ENCODE measurements around the gene PACS1.

Gene PACS1

DNA sequence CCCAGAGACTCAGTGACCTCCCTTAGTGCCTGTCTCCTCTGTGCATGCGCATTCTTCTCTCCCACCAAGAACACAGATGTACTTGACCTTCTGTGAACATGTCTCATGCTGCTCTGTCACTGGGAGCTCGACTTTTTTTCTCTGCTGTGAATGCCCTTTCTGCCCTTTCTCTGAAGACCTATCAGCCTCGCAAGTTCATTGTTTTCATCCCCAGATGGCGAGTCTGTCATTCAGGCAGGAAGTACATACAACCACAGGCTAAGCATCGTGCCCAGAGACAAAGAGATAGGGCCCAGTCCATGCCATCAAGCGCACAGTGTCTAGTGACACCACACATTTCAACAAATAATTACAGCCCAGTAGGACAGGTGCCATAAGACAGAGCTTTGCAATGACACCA lies 148.0 kb downstream of the PACS1 start:
- Histone ChIP-seq H3K9ac (peak overlapping the region in 5 of 11 experiments; percentile 5 to 39 (median 23); a peak in 5 of 22 replicates), H3K27ac (peak overlapping the region in 7 of 11 experiments; percentile 13 to 44 (median 27); a peak in 8 of 22 replicates), H3K36me3 (peaks cover 38 to 78% (median 61%) of the 10 kb centered on the region in 11 experiments), H4K20me1 (peaks cover 0 to 32% (median 3%) of the 10 kb centered on the region in 11 experiments; a peak in 7 of 22 replicates), H3K9me3 (replicated peaks in 1 of 11) (no peaks in the 10 kb centered on the region), H3K27me3 (no peaks in the 10 kb centered on the region), H3K4me2 (peak overlapping the region in 8 of 11 experiments; percentile 6 to 47 (median 32); a peak in 14 of 22 replicates), H3K4me3 (no peak overlapping the region), H3K4me1 (peaks cover 0 to 49% (median 39%) of the 10 kb centered on the region in 10 experiments; a peak in 15 of 20 replicates)
- no peak for TF ChIP-seq Cebpa-rat (IDR thresholded peaks at IDR 0.05)

DNA sequence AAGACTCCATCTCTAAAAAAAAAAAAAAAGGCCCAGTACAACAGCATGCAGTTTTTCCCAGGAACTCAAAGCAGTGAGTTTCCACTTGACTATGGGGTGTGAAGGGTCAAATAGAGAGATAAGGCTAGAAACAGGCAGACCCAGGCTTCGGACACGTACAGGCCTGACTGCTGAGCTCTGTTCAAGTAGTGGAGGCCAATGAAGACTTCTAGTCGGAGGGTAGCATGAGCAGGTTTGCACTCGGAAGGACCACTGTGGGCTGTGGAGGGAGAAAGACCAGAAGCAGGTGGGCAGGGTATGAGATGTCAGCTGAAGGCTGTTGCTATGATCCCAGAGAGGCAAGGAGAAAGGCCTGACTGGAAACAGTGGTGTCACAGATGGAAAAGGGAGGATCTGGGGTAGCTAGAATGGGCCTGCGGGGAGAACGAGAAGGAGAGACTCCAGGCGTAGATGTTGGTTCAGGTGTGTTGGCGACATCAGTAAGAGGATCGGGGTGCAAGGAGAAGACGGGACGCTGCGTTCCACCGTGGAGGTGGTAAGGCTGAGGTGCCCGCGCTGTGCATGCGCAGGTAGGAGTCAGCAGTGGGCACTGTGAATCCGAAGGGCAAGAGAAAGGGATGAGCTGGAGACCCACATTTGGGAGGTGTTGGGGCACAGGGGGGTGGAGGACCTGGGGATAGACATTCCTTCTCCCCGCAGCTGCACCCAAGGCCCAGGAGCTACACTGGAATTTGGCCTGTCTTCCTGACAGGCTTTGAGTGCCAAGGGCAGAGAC lies 149.0 kb downstream of the PACS1 start:
- Histone ChIP-seq H4K20me1 (peaks cover 0 to 32% (median 3%) of the 10 kb centered on the region in 11 experiments; a peak in 7 of 22 replicates), H3K27ac (no peak overlapping the region), H3K4me2 (peak overlapping the region in 3 of 11 experiments; percentile 11 to 36 (median 21); a peak in 3 of 22 replicates), H3K4me1 (peaks cover 0 to 48% (median 39%) of the 10 kb centered on the region in 10 experiments; a peak in 15 of 20 replicates), H3K4me3 (no peak overlapping the region), H3K9me3 (replicated peaks in 1 of 11) (no peaks in the 10 kb centered on the region), H3K27me3 (no peaks in the 10 kb centered on the region), H3K36me3 (peaks cover 38 to 76% (median 58%) of the 10 kb centered on the region in 11 experiments), H3K9ac (peak overlapping the region in 4 of 11 experiments; percentile 5 to 50 (median 13); a peak in 3 of 22 replicates)
- no peak for TF ChIP-seq Cebpa-rat (IDR thresholded peaks at IDR 0.05)

DNA sequence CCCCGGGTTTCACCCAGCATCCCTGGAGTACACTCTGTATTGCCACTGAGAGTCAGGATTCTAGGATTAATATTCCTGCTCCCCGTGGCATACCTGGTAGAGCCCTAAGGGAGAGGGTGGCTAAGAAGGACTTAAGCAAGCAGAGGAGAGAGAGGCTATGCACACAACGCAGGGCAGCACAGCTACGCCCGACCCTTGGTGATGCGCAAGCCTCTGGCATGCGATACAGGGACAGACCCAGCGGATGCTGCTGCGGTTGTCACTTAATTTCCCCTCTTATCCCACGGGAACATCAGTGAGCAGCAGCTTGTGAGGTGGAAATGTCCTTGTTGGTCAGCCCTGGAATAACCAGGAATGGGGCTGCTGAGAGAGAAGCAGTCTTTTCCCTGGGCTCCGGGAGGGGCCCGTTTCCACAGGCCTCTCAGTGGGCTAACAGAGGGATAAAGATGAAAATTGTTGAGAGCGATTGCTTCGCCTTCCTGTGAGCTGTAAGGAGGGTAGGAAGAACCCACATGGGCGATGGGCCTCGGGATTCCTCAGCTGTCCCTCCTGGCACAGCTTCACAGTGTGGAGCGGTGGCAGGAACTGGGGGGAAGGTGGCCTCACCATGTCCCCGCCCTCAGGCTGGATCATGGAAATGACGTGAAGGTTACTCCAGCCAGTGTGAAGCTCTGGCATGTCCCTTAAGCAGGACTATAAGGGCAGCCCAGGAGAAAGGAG lies 149.9 kb downstream of the PACS1 start:
- peaks cover 48 to 82% (median 64%) of the 10 kb centered on the region in 11 experiments for H3K36me3 ChIP-seq
- peak overlapping the region in 6 of 11 experiments; percentile 5 to 50 (median 20); a peak in 7 of 22 replicates for H3K9ac ChIP-seq
- no peak for TF ChIP-seq Cebpa-rat (IDR thresholded peaks at IDR 0.05)
- peaks cover 0 to 32% (median 3%) of the 10 kb centered on the region in 11 experiments; a peak in 7 of 22 replicates for H4K20me1 ChIP-seq
- peaks cover 0 to 46% (median 38%) of the 10 kb centered on the region in 10 experiments; a peak in 15 of 20 replicates for H3K4me1 ChIP-seq
- no peak overlapping the region for H3K4me3 ChIP-seq
- no peaks in the 10 kb centered on the region for H3K27me3 ChIP-seq
- peak overlapping the region in 5 of 11 experiments; percentile 8 to 36 (median 21); a peak in 6 of 22 replicates for H3K4me2 ChIP-seq
- H3K9me3 ChIP-seq (replicated peaks in 1 of 11) = no peaks in the 10 kb centered on the region
- H3K27ac ChIP-seq = 0 out of 22 replicates have a peak overlapping the region, but pooled peaks of 1 of the 11 experiments have one; percentile 9

DNA sequence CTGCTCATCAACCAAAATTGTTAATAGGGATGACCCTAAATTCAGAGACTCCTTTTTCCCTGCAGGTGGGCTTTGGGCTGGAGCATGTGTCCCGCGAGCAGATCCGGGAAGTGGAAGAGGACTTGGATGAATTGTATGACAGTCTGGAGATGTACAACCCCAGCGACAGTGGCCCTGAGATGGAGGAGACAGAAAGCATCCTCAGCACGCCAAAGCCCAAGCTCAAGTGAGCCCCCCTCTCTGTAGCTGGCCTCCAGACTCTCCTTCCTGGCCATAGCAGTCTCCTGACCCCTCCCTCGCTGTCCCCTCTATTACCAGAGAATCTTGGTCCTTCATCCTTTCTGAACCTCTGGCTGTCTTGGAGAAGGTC lies 150.5 kb downstream of the PACS1 start:
- no peak overlapping the region for H3K4me3 ChIP-seq
- peaks cover 0 to 46% (median 38%) of the 10 kb centered on the region in 10 experiments; a peak in 15 of 20 replicates for H3K4me1 ChIP-seq
- peak overlapping the region in 2 of 11 experiments; percentile 19 to 21; a peak in 3 of 22 replicates for H3K9ac ChIP-seq
- H3K9me3 ChIP-seq (replicated peaks in 1 of 11) = no peaks in the 10 kb centered on the region
- H3K27me3 ChIP-seq = no peaks in the 10 kb centered on the region
- no peak overlapping the region for H3K4me2 ChIP-seq
- H4K20me1 ChIP-seq = peaks cover 0 to 32% (median 3%) of the 10 kb centered on the region in 11 experiments; a peak in 7 of 22 replicates
- no peak for TF ChIP-seq Cebpa-rat (IDR thresholded peaks at IDR 0.05)
- H3K27ac ChIP-seq = no peak overlapping the region
- peaks cover 43 to 82% (median 64%) of the 10 kb centered on the region in 11 experiments for H3K36me3 ChIP-seq

DNA sequence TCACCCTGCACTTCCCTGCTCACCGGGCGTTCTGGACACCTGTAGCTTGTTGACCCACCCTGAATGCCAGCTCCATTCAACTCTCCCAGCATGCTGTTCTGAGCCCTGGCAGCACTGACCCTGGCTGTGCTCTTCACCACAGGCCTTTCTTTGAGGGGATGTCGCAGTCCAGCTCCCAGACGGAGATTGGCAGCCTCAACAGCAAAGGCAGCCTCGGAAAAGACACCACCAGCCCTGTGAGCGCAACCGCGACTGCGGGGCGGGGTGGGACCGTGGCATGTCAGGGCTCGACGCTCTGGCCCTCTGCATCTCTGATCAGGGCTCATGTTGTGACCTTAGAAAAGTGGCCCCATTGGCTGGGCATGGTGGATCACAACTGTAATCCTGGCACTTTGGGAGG lies 150.9 kb downstream of the PACS1 start:
- Histone ChIP-seq H3K9ac (peak overlapping the region in 1 of 11 experiments; percentile 15; a peak in 2 of 22 replicates), H3K36me3 (peaks cover 41 to 82% (median 62%) of the 10 kb centered on the region in 11 experiments)

DNA sequence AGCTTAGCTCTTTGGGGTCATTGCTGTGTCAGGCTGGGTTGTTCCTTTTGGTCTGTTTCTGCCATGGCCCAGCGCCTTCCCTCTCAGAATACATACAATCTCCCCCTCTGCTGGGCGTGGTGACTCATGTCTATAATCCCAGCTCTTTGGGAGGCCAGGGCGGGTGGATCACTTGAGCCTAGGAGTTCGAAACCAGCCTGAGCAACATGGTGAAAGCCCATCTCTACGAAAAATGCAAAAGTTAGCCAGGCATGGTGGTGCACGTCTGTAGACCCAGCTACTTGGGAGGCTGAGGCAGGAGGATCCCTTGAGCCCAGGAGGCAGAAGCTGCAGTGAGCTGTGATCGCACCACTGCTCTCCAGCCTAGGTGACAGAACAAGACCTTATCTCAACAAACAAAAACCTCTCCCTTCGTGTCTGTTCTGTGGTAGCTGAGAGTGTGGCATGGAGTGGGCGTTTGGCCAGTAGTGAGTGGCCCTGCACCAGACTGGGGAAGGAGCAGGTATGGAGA lies 151.7 kb downstream of the PACS1 start:
- Histone ChIP-seq H3K27me3 (no peaks in the 10 kb centered on the region), H3K36me3 (peaks cover 33 to 81% (median 55%) of the 10 kb centered on the region in 11 experiments), H3K4me1 (peaks cover 0 to 46% (median 38%) of the 10 kb centered on the region in 10 experiments; a peak in 15 of 20 replicates), H3K27ac (no peak overlapping the region), H3K4me3 (no peak overlapping the region), H3K4me2 (peak overlapping the region in 2 of 11 experiments; percentile 2 to 14; a peak in 1 of 22 replicates), H3K9ac (no peak overlapping the region; a peak in 1 of 22 replicates), H4K20me1 (peaks cover 0 to 32% (median 3%) of the 10 kb centered on the region in 11 experiments; a peak in 7 of 22 replicates), H3K9me3 (replicated peaks in 1 of 11) (no peaks in the 10 kb centered on the region)
- TF ChIP-seq Cebpa-rat (IDR thresholded peaks at IDR 0.05) = no peak

More for the DNA sequence above, 150.9 kb downstream of the PACS1 start:
- Histone ChIP-seq H3K4me3 (no peak overlapping the region), H3K4me2 (0 out of 22 replicates have a peak overlapping the region, but pooled peaks of 2 of the 11 experiments have one; percentile 2 to 13), H3K9me3 (replicated peaks in 1 of 11) (no peaks in the 10 kb centered on the region), H3K27me3 (no peaks in the 10 kb centered on the region), H3K4me1 (peaks cover 0 to 46% (median 38%) of the 10 kb centered on the region in 10 experiments; a peak in 15 of 20 replicates), H4K20me1 (peaks cover 0 to 32% (median 3%) of the 10 kb centered on the region in 11 experiments; a peak in 7 of 22 replicates), H3K27ac (no peak overlapping the region)
- no peak for TF ChIP-seq Cebpa-rat (IDR thresholded peaks at IDR 0.05)

DNA sequence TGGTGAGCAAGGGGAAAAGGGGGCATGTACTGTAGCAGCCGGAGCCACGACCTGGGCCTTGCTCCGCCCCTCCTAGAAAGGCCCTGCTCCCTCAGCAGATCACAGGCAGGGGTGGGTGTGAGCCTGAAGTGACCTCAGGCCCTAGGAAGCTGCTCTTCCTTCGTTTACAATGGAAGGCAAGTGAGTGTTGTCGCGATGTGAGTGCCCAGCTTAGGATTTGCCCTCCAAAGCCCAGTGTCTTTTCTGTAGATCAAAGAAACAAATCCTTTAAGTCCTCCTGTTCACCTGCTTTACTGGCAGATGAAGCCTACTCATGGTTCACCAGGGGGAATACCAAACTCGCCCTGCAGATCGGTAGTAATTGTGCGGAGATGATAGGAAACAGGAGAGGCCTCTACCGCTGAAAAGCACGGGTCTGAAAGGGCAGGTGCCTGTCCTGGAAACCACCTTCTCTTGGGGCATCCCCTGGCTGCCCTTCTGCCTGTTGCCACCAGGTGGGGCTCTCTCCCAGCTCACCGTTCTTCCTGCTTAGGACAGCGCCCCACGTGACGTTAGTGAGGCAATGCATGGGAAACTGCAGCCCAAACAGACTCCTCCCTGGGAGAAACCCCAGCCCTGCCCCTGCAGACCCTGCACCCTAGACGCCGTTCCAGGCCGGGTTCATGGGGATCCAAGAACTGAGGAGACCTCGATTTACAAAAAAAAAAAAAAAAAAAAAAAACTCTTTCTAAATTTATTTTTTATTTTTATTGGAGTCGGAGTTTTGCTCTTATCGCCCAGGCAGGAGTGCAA lies 152.5 kb downstream of the PACS1 start:
- peaks cover 0 to 32% (median 3%) of the 10 kb centered on the region in 11 experiments; a peak in 7 of 22 replicates for H4K20me1 ChIP-seq
- H3K36me3 ChIP-seq = peaks cover 28 to 81% (median 51%) of the 10 kb centered on the region in 11 experiments; a peak in 21 of 22 replicates
- no peaks in the 10 kb centered on the region for H3K9me3 ChIP-seq (replicated peaks in 1 of 11)
- no peak for TF ChIP-seq Cebpa-rat (IDR thresholded peaks at IDR 0.05)
- no peak overlapping the region for H3K27ac ChIP-seq
- no peak overlapping the region for H3K4me3 ChIP-seq
- H3K4me1 ChIP-seq = peaks cover 0 to 43% (median 35%) of the 10 kb centered on the region in 10 experiments; a peak in 15 of 20 replicates
- H3K9ac ChIP-seq = no peak overlapping the region
- no peaks in the 10 kb centered on the region for H3K27me3 ChIP-seq
- H3K4me2 ChIP-seq = peak overlapping the region in 1 of 11 experiments; percentile 6; a peak in 1 of 22 replicates

Data from BLaER1 treated with 17β-estradiol and CSF1 and Interleukin-3, amounts not matched to agents 10 nM and 100 nM (cell line).